SK-N-SH treated with all-trans-retinoic acid at 6 μM for 48 hours (cell line): ENCODE measurements around the gene PTPRN2.

Experiments
- ATAC-seq: fragments of 200-7000 bp; cut with Tn5 transposase; 3 replicates; pipeline ENCODE4 v1.9.1; 2020; ENCODE audit warnings: mild to moderate bottlenecking, moderate library complexity
- ARNTL ChIP-seq: fragments of 450-650 bp; formaldehyde crosslinking; IDR thresholded peaks from 2 replicates; pipeline ENCODE4 v1.5.0; 2020; ENCODE audit warnings: low read depth, mild to moderate bottlenecking, moderate library complexity, borderline replicate concordance
- BACH2 ChIP-seq: fragments of 250-450 bp; sonication (Bioruptor Pico); IDR thresholded peaks from 2 replicates; pipeline ENCODE4 v1.9.0; 2021; ENCODE audit warnings: mild to moderate bottlenecking, borderline replicate concordance
- CREB5 ChIP-seq: fragments of 250-450 bp; sonication (Bioruptor Pico); IDR thresholded peaks from 2 replicates; pipeline ENCODE4 v1.5.1; 2020; ENCODE audit warnings: low read depth, mild to moderate bottlenecking, moderate library complexity
- CSDC2 ChIP-seq: fragments of 250-450 bp; sonication (Bioruptor Pico); IDR thresholded peaks from 2 replicates; pipeline ENCODE4 v1.5.0; 2020; ENCODE audit warnings: mild to moderate bottlenecking, moderate library complexity
- CSRNP3 ChIP-seq: fragments of 250-450 bp; sonication (Bioruptor Pico); IDR thresholded peaks from 2 replicates; pipeline ENCODE4 v1.5.1; 2021; ENCODE audit warnings: mild to moderate bottlenecking, moderate library complexity
- ESRRG ChIP-seq: fragments of 250-450 bp; sonication (Bioruptor Pico); IDR thresholded peaks from 2 replicates; pipeline ENCODE4 v1.6.1; 2021; ENCODE audit warnings: mild to moderate bottlenecking
- GLIS3 ChIP-seq: fragments of 250-450 bp; sonication (Bioruptor Pico); IDR thresholded peaks from 2 replicates; pipeline ENCODE4 v1.5.0; 2020; ENCODE audit warnings: mild to moderate bottlenecking, moderate library complexity
- ISL1 ChIP-seq: fragments of 250-450 bp; sonication (Bioruptor Pico); IDR thresholded peaks from 2 replicates; pipeline ENCODE4 v2.1.2; 2022; ENCODE audit warnings: mild to moderate bottlenecking, moderate library complexity
- OSR1 ChIP-seq: fragments of 250-450 bp; sonication (Bioruptor Pico); IDR thresholded peaks from 2 replicates; pipeline ENCODE4 v1.8.0; 2022; ENCODE audit warnings: moderate library complexity, mild to moderate bottlenecking, inconsistent platforms
- POU6F1 ChIP-seq: fragments of 250-450 bp; sonication (Bioruptor Pico); IDR thresholded peaks from 2 replicates; pipeline ENCODE4 v1.8.0; 2021; ENCODE audit warnings: low read depth, mild to moderate bottlenecking, moderate library complexity, borderline replicate concordance
- PPARA ChIP-seq: fragments of 250-450 bp; sonication (Bioruptor Pico); IDR thresholded peaks from 2 replicates; pipeline ENCODE4 v1.5.0; 2020; ENCODE audit warnings: mild to moderate bottlenecking, borderline replicate concordance
- RARB ChIP-seq: fragments of 250-450 bp; sonication (Bioruptor Pico); IDR thresholded peaks from 2 replicates; pipeline ENCODE4 v1.8.0; 2021; ENCODE audit warnings: mild to moderate bottlenecking, moderate library complexity
- SNAI2 ChIP-seq: fragments of 250-450 bp; sonication (Bioruptor Pico); IDR thresholded peaks from 2 replicates; pipeline ENCODE4 v1.5.0; 2020; ENCODE audit warnings: mild to moderate bottlenecking, moderate library complexity
- TCF4 ChIP-seq: fragments of 250-450 bp; sonication (Bioruptor Pico); IDR thresholded peaks from 2 replicates; pipeline ENCODE4 v1.8.0; 2021; ENCODE audit warnings: mild to moderate bottlenecking, moderate library complexity, borderline replicate concordance
- TOX ChIP-seq: fragments of 250-450 bp; sonication (Bioruptor Pico); IDR thresholded peaks from 2 replicates; pipeline ENCODE4 v1.8.0; 2021; ENCODE audit warnings: mild to moderate bottlenecking, moderate library complexity, borderline replicate concordance
- ZC3H10 ChIP-seq: fragments of 250-450 bp; sonication (Bioruptor Pico); IDR thresholded peaks from 2 replicates; pipeline ENCODE4 v1.5.1; 2021; ENCODE audit warnings: mild to moderate bottlenecking, moderate library complexity
- ZFP3 ChIP-seq: fragments of 250-450 bp; sonication (Bioruptor Pico); IDR thresholded peaks from 2 replicates; pipeline ENCODE4 v1.5.0; 2020; ENCODE audit warnings: mild to moderate bottlenecking, moderate library complexity
- ZFP30 ChIP-seq: fragments of 450-650 bp; formaldehyde crosslinking; IDR thresholded peaks from 2 replicates; pipeline ENCODE4 v1.5.0; 2022; ENCODE audit warnings: mild to moderate bottlenecking, moderate library complexity
- ZNF565 ChIP-seq: fragments of 450-650 bp; formaldehyde crosslinking; conservative IDR thresholded peaks from 2 replicates; pipeline ENCODE4 v1.5.0; 2020; ENCODE audit warnings: low read depth, mild to moderate bottlenecking, moderate library complexity
- ZNF70 ChIP-seq: fragments of 450-650 bp; formaldehyde crosslinking; IDR thresholded peaks from 2 replicates; pipeline ENCODE4 v1.5.0; 2020; ENCODE audit warnings: mild to moderate bottlenecking, moderate library complexity
- ZNF8 ChIP-seq: fragments of 450-650 bp; formaldehyde crosslinking; IDR thresholded peaks from 2 replicates; pipeline ENCODE4 v1.5.0; 2020; ENCODE audit warnings: mild to moderate bottlenecking, moderate library complexity
- TF ChIP-seq, protein P1 (sequence below): fragments of 250-450 bp; sonication (Bioruptor Pico); IDR thresholded peaks from 2 replicates; pipeline ENCODE4 v1.5.0; 2020; ENCODE audit warnings: mild to moderate bottlenecking, moderate library complexity

PTPRN2 gene

GRCh38 chr7:157996359-157997079 lies 591.1 kb downstream of the PTPRN2 start:
- no peak for ATAC-seq
- TF ChIP-seq ZNF70 (no peak), GLIS3 (CRISPR knock-in tag) (no peak), BACH2 (no peak), CSRNP3 (CRISPR knock-in tag) (no peak), ARNTL (CRISPR knock-in tag) (no peak), ZFP3 (CRISPR knock-in tag) (no peak), CSDC2 (CRISPR knock-in tag) (no peak), POU6F1 (CRISPR knock-in tag) (no peak), ZC3H10 (CRISPR knock-in tag) (no peak), PPARA (CRISPR knock-in tag) (no peak)

GRCh38 chr7:157995815-157996214 lies 591.8 kb downstream of the PTPRN2 start:
- TF ChIP-seq OSR1: no peak
- TF ChIP-seq ZNF70: no peak
- no peak for ATAC-seq

DNA sequence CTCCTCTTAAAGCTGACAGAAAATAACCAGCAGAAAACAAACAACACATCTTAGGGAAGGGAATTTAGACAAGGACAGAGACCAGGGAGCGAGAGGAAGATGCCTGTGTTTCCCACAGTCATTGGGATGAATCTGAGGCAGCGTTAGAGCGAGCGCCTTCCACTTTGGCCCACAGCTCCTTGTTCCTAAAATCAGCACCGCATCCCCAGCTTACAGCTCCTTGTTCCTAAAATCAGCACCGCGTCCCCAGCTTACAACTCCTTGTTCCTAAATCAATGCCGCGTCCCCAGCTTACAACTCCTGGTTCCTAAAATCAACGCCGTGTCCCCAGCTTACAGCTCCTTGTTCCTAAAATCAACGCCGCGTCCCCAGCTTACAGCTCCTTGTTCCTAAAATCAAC lies 593.3 kb downstream of the PTPRN2 start:
- ATAC-seq: no peak
- no peak for TF ChIP-seq RARB (CRISPR knock-in tag)
- no peak for TF ChIP-seq TOX (CRISPR knock-in tag)
- TF ChIP-seq CSRNP3 (CRISPR knock-in tag): no peak
- TF ChIP-seq SNAI2 (CRISPR knock-in tag): no peak
- TF ChIP-seq ARNTL (CRISPR knock-in tag): no peak
- TF ChIP-seq PPARA (CRISPR knock-in tag): no peak
- TF ChIP-seq TCF4 (CRISPR knock-in tag): no peak
- no peak for TF ChIP-seq ESRRG

- TF ChIP-seq ARNTL (CRISPR knock-in tag) (no peak), ZFP3 (CRISPR knock-in tag) (no peak), SNAI2 (CRISPR knock-in tag) (no peak), ZFP30 (CRISPR knock-in tag) (no peak), RARB (CRISPR knock-in tag) (no peak), BACH2 (no peak), ZNF8 (CRISPR knock-in tag) (no peak), ZNF565 (no peak), GLIS3 (CRISPR knock-in tag) (no peak), OSR1 (no peak)
- TF ChIP-seq, all 23 proteins: peak for 0
- ATAC-seq: no peak
Measured at GRCh38 chr7:157993406-157994105, 594.1 kb downstream of the PTPRN2 start.

DNA sequence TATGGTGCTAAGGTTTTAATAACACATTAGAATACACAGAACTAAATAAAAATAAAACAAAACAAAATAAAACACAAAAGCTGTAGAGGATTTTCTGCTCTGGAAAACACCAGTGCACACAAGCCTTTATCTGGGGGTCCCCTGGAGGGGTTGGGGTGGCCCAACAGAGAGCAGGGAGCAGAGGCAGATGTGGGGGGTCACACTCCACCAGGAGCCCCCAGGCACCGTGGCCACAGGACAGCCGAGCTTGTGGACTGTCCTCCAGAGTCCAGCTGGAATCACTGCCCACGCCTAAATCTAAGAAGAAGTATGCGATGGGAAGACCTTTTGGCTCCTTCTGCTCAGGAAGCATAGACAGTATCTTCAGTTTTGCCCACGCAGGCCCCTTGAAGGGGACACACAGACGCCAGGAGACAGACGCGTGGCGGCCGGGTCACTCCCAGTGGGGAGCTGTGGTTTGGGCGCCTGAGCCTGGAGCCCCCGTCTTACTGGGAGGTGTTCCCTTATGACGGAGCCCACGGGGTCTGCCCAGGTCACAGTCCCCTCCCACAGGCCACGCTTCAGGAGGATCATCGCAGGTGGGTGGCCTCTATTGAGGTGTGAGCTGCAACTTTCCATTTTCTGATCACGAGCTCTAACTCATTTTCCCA lies 595.0 kb downstream of the PTPRN2 start:
- ATAC-seq: no peak
- TF ChIP-seq GLIS3 (CRISPR knock-in tag) (no peak), ZNF8 (CRISPR knock-in tag) (no peak), ISL1 (CRISPR knock-in tag) (no peak), ESRRG (no peak), ZC3H10 (CRISPR knock-in tag) (no peak), ZFP3 (CRISPR knock-in tag) (no peak), ZFP30 (CRISPR knock-in tag) (no peak), SNAI2 (CRISPR knock-in tag) (no peak), ZNF70 (no peak), CREB5 (CRISPR knock-in tag) (no peak), PPARA (CRISPR knock-in tag) (no peak), ARNTL (CRISPR knock-in tag) (no peak), OSR1 (no peak), RARB (CRISPR knock-in tag) (no peak), TCF4 (CRISPR knock-in tag) (no peak), ZNF565 (no peak), BACH2 (no peak)
- TF ChIP-seq, protein P1, sequence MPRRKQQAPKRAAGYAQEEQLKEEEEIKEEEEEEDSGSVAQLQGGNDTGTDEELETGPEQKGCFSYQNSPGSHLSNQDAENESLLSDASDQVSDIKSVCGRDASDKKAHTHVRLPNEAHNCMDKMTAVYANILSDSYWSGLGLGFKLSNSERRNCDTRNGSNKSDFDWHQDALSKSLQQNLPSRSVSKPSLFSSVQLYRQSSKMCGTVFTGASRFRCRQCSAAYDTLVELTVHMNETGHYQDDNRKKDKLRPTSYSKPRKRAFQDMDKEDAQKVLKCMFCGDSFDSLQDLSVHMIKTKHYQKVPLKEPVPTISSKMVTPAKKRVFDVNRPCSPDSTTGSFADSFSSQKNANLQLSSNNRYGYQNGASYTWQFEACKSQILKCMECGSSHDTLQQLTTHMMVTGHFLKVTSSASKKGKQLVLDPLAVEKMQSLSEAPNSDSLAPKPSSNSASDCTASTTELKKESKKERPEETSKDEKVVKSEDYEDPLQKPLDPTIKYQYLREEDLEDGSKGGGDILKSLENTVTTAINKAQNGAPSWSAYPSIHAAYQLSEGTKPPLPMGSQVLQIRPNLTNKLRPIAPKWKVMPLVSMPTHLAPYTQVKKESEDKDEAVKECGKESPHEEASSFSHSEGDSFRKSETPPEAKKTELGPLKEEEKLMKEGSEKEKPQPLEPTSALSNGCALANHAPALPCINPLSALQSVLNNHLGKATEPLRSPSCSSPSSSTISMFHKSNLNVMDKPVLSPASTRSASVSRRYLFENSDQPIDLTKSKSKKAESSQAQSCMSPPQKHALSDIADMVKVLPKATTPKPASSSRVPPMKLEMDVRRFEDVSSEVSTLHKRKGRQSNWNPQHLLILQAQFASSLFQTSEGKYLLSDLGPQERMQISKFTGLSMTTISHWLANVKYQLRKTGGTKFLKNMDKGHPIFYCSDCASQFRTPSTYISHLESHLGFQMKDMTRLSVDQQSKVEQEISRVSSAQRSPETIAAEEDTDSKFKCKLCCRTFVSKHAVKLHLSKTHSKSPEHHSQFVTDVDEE (CRISPR knock-in tag): no peak
